Islet precursor cell (in vitro differentiated cells): ENCODE results near the gene EIF4B.
A peak's percentile ranks its signal among the peaks of the same experiment; 100 is the strongest.

Source experiments
- DNase-seq: peaks from one replicate; pipeline ENCODE4 v3.0.0-alpha.2; 2018

Gene EIF4B

DNA sequence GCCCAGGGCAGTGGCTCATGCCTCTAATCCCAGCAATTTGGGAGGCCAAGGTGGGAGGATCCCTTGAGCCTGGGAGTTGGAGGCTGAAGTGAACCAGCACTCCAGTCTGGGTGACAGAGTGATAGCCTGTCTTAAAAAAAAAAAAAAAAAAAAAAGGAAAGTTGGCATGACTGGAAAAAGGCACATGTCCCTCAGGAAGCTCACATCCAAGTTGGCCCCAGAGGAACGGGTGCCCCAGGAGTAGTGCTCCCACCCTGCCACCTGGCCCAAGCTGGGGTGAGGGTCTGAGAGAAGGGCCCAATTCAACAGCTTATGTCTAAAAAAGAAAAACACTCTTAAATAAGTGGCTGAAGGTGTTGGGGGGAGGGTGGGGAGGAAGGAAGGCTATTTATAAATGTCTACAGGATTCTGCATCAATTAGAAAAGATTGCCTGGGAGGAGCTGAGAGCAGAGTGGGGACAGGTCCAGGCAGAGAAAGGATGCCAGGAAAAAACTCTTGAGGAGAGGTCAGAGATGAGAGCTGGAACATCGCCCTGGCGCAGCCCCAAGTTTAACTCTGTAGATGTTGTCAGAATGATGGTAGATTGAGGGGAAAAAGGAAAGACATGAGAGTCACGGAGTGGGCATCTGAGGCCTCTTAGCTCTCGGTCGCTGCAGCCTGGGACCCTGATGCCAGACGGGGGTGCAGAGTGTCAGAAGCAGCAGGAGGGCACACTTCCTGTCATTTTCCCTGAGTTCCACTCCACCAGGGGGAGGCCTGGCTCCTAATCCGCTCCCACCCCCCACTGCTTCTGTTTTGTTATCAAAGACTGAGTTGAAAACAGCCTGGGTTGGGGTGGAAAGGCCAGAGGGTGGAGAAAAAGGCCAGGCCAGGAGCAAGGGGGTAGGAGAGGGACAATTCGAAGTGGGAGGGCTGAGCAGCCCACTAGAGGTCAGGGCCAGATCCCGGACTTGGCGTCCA lies 65.6 kb downstream of the EIF4B start:
- peak; percentile 54 for DNase-seq

DNA sequence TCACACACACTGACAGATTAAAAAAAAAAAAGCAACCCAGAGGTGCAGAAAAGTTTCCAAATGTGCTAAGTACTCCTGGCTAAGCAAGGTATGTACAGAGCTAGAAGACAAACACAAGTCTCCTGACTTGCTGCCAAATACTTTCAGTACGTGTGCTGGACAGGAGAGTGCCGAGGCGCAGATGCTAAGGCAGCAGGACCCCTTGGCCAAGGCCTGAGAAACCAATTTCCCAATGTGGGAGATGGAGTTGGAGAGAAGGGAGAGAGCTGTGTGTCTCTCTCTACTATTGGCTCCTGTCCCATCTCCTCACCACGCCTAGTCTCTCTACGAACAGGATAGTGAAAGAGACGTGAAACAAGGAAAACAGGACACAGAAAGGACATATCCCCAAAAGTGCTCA lies 67.6 kb downstream of the EIF4B start:
- no peak for DNase-seq

DNA sequence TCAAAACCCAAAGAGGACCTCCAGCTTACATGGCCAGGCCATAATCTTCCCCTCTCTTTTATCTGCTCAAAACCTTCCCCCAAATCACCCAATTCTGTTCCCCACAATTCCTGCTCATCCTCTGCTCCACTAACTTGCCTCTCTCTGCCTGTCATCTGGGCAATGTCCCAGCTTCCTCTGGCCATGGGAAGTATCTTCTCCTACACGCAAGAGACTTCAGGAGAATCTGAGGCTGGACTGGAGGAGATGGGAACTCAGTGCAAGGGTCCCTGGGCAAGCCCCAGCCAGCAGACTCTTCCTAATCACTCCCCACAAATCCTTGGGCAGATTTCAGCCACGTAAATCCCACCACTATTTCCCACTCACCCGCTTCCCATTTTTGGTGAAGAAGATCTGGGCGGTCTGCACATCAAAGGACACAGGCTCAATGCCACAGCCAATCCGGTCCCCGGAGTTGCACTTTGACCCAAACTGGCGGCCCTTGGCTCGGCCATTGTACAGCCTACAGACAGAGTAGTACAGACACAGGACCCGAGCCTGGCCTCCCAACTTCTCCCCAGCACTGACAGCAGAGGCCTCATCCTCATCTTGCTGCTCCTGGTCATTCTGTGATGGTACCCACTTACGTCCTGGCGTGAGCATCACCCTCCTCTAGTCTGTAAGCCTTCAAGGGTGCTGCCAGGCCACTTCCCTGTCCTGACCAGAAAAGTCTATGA lies 68.2 kb downstream of the EIF4B start:
- DNase-seq: peak; percentile 45

DNA sequence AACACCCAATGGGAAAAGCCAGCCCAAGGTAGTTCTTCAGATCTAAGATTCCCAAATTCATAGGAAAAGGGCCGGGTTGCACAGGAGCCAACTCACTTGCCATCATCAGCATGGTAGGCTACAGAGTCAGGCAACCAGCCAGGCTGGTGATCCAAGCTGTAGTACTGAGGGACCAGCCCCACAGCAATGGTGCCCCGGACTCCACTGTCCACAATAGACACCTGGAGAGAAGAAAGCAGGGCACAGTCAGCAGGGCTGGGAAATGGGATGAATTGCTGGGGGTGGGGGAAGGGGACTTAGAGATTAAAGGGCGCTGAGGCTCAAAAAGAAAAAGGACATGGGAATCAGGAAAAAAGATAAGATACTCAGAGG lies 68.7 kb downstream of the EIF4B start:
- no peak for DNase-seq

DNA sequence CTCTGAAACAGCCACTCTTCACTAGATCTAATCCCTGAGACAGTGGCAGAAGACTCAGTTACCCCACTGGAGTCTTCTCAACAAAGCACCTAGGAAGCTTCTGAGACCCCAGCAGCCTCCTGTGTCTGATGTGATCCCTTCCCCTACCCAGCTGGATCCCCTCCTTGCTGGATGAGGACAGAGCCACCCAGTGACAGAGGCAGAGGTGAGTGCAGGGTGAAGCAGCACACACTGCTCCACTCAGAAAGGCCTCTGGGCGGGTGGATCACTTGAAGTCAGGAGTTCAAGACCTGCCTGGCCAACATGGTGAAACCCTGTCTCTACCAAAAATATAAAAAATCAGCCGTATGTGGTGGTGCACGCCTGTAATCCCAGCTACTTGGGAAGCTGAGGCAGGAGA lies 70.2 kb downstream of the EIF4B start:
- DNase-seq: no peak

DNA sequence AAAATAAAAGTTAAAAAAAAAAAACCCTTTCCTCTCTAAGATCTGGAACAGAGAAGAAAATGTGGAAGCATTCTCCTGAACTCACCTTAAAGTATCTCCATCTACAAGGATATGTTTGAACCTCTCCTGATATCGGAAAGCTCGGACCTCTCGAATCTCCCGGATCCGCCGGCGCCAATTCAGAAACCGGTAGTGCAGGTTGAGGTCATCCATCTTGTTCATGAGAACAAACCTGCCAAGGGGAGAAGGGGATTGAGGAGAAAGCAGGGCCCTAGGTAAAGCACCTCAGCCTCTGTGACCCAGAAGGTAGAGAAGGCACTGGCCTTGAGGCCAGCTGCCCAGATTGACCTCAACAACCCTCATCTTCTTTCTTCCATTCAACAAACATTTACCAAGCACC lies 70.8 kb downstream of the EIF4B start:
- peak; percentile 47 for DNase-seq

DNA sequence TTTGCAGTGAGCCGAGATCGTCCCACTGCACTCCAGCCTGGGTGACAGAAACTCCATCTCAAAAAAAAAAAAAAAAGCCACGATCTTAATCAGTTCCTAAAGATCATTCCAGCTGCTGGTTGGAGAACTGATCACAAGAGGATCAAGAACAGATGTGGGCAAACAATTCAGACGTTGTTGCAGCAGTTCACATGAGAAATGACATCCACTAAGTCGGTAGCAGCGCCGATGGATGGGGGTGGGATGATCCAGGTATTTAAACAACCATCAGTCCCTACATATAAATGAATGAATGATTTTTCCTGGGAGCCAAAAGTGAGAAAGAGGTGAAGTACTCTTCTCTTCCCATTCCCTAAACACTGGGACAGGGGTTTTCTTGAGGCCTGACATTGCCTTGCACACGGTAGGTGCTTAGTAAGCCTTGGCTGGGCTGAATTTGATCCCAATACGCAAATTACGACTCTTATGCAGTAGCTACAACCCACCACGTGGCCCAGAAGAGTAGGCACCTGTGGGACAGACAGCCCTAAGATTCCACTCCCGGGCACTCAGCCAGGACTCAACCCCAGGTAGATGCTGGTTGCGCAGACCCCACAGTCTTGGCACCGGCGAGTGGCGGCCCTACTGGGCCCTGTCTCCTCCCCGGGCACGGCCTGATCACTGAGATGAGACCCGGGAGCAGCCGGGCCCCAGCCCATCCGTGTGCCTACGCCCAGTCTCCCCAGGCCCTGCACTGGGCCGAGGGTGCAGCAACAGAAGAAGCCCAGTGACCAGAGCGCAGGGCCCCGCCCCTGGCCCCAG lies 72.4 kb downstream of the EIF4B start:
- DNase-seq: no peak

DNA sequence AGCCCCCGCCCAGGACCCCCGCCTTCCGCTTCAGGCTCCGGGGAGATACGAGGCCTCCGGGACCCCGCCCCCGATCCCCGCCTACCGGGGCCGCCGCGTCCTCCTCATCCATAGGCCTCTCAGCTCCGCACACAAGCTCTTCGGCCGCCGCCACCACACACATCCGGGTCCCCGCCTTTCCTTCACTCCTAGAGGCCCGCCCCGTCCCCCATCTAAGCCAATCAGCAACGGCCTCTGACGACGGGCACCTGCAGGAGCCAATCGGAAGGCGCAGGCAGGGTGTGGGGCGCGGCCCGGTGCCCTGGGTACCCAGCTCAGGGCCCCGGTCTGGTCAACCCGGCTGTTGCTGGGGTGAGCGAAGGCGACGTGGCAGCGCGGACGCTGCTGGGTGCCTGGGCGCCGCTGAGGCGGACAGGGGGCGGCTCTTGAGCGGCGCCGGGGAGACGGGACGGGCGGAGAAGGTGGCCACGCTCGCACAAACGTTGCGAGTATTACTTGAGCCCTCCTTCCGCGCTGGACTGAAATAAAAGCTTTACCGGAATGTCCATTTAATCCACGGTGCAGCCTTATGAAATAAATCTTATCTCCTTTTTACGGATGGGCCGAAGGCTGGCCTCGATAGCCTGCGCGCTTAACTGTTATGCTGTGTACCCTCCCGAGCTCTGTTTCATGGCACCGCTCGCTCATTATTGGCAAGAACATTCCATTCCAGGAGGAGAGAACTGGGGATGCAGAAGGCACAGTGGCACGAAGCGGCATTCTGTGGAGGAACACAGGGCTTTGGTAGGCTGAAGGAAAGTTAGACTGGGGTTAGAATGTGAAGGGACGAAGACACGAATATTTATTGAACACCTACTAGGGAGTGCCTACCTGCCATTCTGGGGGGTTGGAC lies 73.2 kb downstream of the EIF4B start, which contains the start of gene SPRYD3:
SPRYD3 (minus strand) TSS at position 165 of the 892 bp plus-strand sequence; CDS start at position 108, 57 bp downstream.
- DNase-seq: peak; percentile 100

DNA sequence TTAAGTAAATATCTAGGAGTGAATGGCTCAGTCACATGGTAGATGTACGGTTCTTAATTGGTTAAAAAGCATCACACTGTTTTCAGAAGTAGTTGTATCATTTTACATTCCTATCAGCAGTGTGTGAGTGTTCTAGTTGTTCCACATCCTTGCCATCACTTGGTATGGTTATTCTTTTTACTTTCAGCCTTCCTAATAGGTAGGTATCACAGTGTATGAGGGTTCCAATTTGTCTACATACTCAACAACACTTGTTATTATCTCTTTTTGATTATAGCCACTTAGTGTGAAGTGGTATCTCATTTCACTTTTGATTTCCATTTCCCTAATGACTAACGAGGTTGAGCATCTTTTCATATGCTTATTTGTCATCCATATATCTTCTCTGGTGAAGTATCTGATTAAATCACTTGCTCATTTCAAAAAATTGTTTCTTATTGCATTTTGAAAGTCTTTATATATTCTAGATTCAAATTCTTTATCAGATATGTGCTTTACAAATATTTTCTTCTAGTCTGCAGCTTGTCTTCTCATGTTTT lies 76.5 kb downstream of the EIF4B start:
- no peak for DNase-seq

DNA sequence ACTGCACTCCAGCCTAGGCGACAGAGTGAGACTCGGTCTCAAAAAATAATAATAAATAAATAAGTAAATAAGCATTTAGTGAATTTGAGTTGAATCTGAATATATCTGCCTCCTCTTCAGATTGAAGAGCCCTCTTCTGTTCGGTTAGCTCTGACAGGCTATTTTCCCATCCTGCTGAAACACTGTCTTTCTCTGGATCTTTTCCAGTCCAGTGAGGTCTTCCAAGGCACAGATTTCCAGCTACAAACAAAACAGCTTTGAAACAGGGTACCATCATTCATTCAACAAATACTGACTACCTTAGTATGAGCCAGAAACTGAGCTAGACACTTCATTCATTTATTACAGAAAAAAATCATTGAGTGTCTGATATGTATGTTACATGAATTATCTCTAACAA lies 80.1 kb downstream of the EIF4B start:
- DNase-seq: no peak

DNA sequence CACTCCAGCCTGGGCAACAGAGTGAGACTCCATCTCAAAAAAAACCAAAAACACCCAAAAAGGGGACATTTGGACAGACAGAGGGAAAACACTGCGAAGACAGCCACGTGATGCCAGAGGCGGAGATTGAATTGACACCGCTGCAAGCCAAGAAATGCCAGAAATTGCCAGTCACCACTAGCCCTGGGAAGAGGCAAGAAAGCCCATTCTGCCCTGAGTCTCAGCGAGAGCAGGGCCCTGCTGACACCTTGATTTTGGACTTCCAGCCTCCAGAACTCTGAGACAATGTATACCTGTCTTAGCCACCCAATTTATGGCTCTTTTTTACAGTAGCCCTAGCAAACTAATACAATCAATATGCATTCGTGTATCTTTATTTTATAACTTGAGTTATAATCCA lies 83.8 kb downstream of the EIF4B start:
- DNase-seq: no peak

DNA sequence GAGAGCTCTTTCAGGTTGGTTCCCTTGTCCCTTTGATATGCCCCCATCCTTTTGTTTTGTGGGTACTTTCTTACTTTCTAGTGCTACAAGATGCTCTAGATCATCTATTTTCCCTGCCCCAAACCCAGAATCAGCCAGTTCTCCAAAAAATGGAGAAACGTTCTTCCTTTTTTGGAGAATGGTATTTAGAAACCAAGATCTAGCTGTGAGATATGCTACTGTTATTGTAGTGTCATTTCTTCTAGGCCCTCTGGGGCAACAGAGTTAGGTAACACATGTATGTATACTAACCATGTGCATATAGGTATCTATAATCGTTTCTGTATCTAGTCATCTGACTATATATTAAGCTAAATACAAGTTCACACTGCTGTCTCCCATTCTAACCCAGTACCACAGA lies 84.3 kb downstream of the EIF4B start:
- DNase-seq: no peak

DNA sequence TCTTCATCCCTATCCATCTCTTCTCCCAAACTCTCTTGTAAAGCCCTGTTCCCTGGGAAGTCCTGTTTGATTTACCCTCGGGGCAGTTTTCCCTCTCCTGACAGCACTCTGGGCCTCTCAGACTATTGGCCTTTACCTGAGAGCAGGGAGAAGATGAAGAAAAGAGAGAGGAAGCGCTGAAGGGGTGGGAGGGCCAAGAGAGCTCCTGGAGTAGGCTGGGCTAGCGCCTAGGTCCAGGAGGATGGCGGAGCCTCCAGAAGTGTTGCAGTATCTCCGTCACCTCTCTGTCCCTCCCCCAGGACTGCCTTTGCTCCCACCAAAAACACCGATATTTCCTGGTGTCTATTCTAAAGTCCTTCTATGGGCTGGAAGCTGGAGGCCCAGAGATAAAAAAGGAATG lies 85.5 kb downstream of the EIF4B start:
- no peak for DNase-seq
